GM12878 (cell line): ENCODE data around the gene IDI1. TPM values are rescaled to one million over a fixed set of nuclear protein-coding genes. Genes with fewer than 3 reads are reported as not detected.

Source experiments
- ATF7 ChIP-seq: fragments of 450-650 bp; IDR thresholded peaks from 2 replicates; pipeline ENCODE4 v1.6.1; 2016; ENCODE audit warnings: low read depth, mild to moderate bottlenecking
- polyA plus RNA-seq, 11 experiments: library from polyadenylated mRNA; depleted of rRNA in 4 of 11; unstranded in 6 of 11; stranded (reverse) in 5 of 11; fragments of >200 nt; fragmentation: Nextera tagmentation in 4 of 11; fragmentation: Illumina TruSeq in 1 of 11; extraction: Ambion mirVana in 4 of 11; extraction: Trizol in 1 of 11; gene quantifications; 1 replicate in 1 of 11; 2 replicates in 10 of 11; pipeline versions ENCODE4 v1.2.1 to v1.2.3, GENCODE V29; 2011 to 2016; ENCODE audit warnings: inconsistent platforms in 2 of 11, missing spikeins in 2 of 11, low read depth in 1 of 11
- total RNA-seq, 4 experiments: library from RNA; depleted of rRNA in 3 of 4; stranded (reverse); fragments of >200 nt in 3 of 4; fragmentation: Illumina TruSeq in 1 of 4; extraction: Trizol in 1 of 4; gene quantifications; 2 replicates each; pipeline versions ENCODE4 v1.2.1 to v1.2.3, GENCODE V29; 2013 to 2021
- TF ChIP-seq, protein P1 (sequence below): fragments of 450-650 bp; IDR thresholded peaks from 2 replicates; pipeline ENCODE4 v1.6.1; 2017; ENCODE audit warnings: low read depth, mild to moderate bottlenecking, moderate library complexity
- TF ChIP-seq, protein P2 (sequence below): fragments of 450-650 bp; IDR thresholded peaks from 2 replicates; pipeline ENCODE4 v1.6.1; 2017; ENCODE audit warnings: mild to moderate bottlenecking, low read depth, inconsistent platforms; ENCODE audit not compliant: poor library complexity, severe bottlenecking
- TF ChIP-seq, protein P3 (sequence below): fragments of 450-650 bp; formaldehyde crosslinking; IDR thresholded peaks from 2 replicates; pipeline ENCODE4 v1.4.0; 2020; ENCODE audit warnings: mild to moderate bottlenecking, moderate library complexity

The IDI1 gene
- total and polyA plus RNA-seq, 10 of the 15 experiments (the other 5 are each of a cell fraction or from before 2014, with no cell fraction given), result 85.5 to 223 (median 157) TPM

DNA sequence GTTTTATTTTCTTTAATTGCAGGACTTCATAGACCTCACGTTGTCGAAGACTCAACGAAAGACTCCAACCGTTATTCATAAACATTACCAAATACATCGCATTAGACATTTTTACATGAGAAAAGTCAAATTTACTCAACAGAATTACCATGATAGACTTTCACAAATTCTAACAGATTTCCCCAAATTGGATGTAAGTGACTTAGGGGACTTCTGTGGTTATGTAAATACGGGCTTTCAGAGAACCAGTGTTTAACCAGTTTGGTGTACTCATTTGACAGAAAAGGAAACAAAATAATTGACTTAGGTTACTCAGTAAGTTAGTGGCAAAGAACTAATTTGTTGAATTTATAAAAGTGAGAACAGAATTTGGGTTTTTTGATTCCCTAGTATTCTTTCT is 56.5 kb downstream of the IDI1 start (continued):
- TF ChIP-seq, protein P1, sequence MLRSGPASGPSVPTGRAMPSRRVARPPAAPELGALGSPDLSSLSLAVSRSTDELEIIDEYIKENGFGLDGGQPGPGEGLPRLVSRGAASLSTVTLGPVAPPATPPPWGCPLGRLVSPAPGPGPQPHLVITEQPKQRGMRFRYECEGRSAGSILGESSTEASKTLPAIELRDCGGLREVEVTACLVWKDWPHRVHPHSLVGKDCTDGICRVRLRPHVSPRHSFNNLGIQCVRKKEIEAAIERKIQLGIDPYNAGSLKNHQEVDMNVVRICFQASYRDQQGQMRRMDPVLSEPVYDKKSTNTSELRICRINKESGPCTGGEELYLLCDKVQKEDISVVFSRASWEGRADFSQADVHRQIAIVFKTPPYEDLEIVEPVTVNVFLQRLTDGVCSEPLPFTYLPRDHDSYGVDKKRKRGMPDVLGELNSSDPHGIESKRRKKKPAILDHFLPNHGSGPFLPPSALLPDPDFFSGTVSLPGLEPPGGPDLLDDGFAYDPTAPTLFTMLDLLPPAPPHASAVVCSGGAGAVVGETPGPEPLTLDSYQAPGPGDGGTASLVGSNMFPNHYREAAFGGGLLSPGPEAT, result peak; percentile 46; the same call in 1 of the 2 replicates
- TF ChIP-seq, protein P2, sequence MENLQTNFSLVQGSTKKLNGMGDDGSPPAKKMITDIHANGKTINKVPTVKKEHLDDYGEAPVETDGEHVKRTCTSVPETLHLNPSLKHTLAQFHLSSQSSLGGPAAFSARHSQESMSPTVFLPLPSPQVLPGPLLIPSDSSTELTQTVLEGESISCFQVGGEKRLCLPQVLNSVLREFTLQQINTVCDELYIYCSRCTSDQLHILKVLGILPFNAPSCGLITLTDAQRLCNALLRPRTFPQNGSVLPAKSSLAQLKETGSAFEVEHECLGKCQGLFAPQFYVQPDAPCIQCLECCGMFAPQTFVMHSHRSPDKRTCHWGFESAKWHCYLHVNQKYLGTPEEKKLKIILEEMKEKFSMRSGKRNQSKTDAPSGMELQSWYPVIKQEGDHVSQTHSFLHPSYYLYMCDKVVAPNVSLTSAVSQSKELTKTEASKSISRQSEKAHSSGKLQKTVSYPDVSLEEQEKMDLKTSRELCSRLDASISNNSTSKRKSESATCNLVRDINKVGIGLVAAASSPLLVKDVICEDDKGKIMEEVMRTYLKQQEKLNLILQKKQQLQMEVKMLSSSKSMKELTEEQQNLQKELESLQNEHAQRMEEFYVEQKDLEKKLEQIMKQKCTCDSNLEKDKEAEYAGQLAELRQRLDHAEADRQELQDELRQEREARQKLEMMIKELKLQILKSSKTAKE, result peak; percentile 53
- TF ChIP-seq ATF7, result 0 out of 2 replicates have a peak, but pooled peaks have one; percentile 25
- TF ChIP-seq, protein P3, sequence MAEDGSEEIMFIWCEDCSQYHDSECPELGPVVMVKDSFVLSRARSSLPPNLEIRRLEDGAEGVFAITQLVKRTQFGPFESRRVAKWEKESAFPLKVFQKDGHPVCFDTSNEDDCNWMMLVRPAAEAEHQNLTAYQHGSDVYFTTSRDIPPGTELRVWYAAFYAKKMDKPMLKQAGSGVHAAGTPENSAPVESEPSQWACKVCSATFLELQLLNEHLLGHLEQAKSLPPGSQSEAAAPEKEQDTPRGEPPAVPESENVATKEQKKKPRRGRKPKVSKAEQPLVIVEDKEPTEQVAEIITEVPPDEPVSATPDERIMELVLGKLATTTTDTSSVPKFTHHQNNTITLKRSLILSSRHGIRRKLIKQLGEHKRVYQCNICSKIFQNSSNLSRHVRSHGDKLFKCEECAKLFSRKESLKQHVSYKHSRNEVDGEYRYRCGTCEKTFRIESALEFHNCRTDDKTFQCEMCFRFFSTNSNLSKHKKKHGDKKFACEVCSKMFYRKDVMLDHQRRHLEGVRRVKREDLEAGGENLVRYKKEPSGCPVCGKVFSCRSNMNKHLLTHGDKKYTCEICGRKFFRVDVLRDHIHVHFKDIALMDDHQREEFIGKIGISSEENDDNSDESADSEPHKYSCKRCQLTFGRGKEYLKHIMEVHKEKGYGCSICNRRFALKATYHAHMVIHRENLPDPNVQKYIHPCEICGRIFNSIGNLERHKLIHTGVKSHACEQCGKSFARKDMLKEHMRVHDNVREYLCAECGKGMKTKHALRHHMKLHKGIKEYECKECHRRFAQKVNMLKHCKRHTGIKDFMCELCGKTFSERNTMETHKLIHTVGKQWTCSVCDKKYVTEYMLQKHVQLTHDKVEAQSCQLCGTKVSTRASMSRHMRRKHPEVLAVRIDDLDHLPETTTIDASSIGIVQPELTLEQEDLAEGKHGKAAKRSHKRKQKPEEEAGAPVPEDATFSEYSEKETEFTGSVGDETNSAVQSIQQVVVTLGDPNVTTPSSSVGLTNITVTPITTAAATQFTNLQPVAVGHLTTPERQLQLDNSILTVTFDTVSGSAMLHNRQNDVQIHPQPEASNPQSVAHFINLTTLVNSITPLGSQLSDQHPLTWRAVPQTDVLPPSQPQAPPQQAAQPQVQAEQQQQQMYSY (CRISPR knock-in tag), result no peak
